ENCODE results near the gene PAIP2. TPM values are rescaled to one million over a fixed set of nuclear protein-coding genes. Genes with fewer than 3 reads are reported as not detected.
A peak's percentile ranks its signal among the peaks of the same experiment; 100 is the strongest.

Gene PAIP2
- total RNA-seq, 2 experiments from 2014 or later: 110 to 113 TPM

- no peak for TF ChIP-seq CTCF (IDR thresholded peaks at IDR 0.05)
- ChIA-PET CTCF (interaction anchor here (0.8 to 4.8 kb wide), 13 partner anchors 11 to 117 kb away, joined by 3 to 34 read pairs (median 4); partner anchors contain the start of genes PAIP2 and SPATA24), POLR2A (interaction anchor here (0.7 to 6.3 kb wide), 13 partner anchors 9 to 115 kb away, joined by 3 to 49 read pairs (median 4); partner anchors contain the start of genes MATR3, PAIP2, SLC23A1 and SPATA24)
- Mint-ChIP-seq H3K27ac (peak overlapping the region; percentile 98), H3K4me1 (ENCODE audit: low read depth) (peaks cover 43% of the 10 kb centered on the region), H3K4me3 (peak overlapping the region; percentile 96), H3K9me3 (no peaks in the 10 kb centered on the region), H3K27me3 (no peaks in the 10 kb centered on the region), H3K36me3 (ENCODE audit: low read depth) (peaks cover 31% of the 10 kb centered on the region)
- DNase-seq: peak; percentile 58
- intact Hi-C loops (cut with micrococcal nuclease): loop anchor here (5.0 kb wide), 2 partner anchors 49 to 94 kb away; partner anchors contain the start of gene PAIP2
- ATAC-seq: peak; percentile 1
Observed at GRCh38 chr5:139391570-139392323, 50.1 kb downstream of the PAIP2 start.

- Mint-ChIP-seq H3K36me3 (ENCODE audit: low read depth) (peaks cover 36% of the 10 kb centered on the region), H3K9me3 (no peaks in the 10 kb centered on the region), H3K4me1 (ENCODE audit: low read depth) (peaks cover 44% of the 10 kb centered on the region), H3K27me3 (no peaks in the 10 kb centered on the region), H3K27ac (peak overlapping the region; percentile 93), H3K4me3 (peak overlapping the region; percentile 96)
- ChIA-PET CTCF (interaction anchor here (0.6 to 4.8 kb wide), 10 partner anchors 10 to 121 kb away, joined by 3 to 34 read pairs (median 3); partner anchors contain the start of genes SPATA24 and STING1), POLR2A (interaction anchor here (0.7 to 4.4 kb wide), 6 partner anchors 10 to 102 kb away, joined by 3 to 28 read pairs (median 4); partner anchors contain the start of genes MATR3, SLC23A1 and SPATA24)
- ATAC-seq (no peak), DNase-seq (no peak)
- no peak for TF ChIP-seq CTCF (IDR thresholded peaks at IDR 0.05)
- intact Hi-C loops (cut with micrococcal nuclease): loop anchor here (5.0 kb wide), 2 partner anchors 50 to 95 kb away; partner anchors contain the start of gene PAIP2
Observed at GRCh38 chr5:139392324-139392677, 50.6 kb downstream of the PAIP2 start.

- Mint-ChIP-seq H3K27me3 (no peaks in the 10 kb centered on the region), H3K4me1 (ENCODE audit: low read depth) (peaks cover 43% of the 10 kb centered on the region), H3K9me3 (no peaks in the 10 kb centered on the region), H3K4me3 (peak overlapping the region; percentile 96), H3K36me3 (ENCODE audit: low read depth) (peaks cover 36% of the 10 kb centered on the region), H3K27ac (peak overlapping the region; percentile 93)
- intact Hi-C loops (cut with micrococcal nuclease): loop anchor here (5.0 kb wide), 2 partner anchors 51 to 96 kb away; partner anchors contain the start of gene PAIP2
- ChIA-PET CTCF (interaction anchor here (0.6 to 4.8 kb wide), 7 partner anchors 10 to 121 kb away, joined by 3 to 34 read pairs (median 3); partner anchors contain the start of genes SPATA24 and STING1), POLR2A (interaction anchor here (0.7 to 4.4 kb wide), 5 partner anchors 11 to 102 kb away, joined by 3 to 28 read pairs (median 5); partner anchors contain the start of genes MATR3, PAIP2 and SPATA24)
- peak; percentile 97 for TF ChIP-seq CTCF (IDR thresholded peaks at IDR 0.05)
- peak; percentile 94 for DNase-seq
- ATAC-seq: peak; percentile 69
Observed at GRCh38 chr5:139392678-139393496, 51.2 kb downstream of the PAIP2 start.

GRCh38 chr5:139393497-139394122 lies 52.0 kb downstream of the PAIP2 start:
- ChIA-PET POLR2A (interaction anchor here (1.3 to 4.4 kb wide), 4 partner anchors 22 to 100 kb away, joined by 5 to 28 read pairs (median 5); partner anchors contain the start of genes MATR3 and PAIP2), CTCF (interaction anchor here (1.0 to 4.8 kb wide), 5 partner anchors 9 to 120 kb away, joined by 3 to 34 read pairs (median 4); partner anchors contain the start of genes SPATA24 and STING1)
- Mint-ChIP-seq H3K27me3 (no peaks in the 10 kb centered on the region), H3K27ac (peak overlapping the region; percentile 93), H3K4me1 (ENCODE audit: low read depth) (peaks cover 37% of the 10 kb centered on the region), H3K4me3 (peak overlapping the region; percentile 96), H3K9me3 (no peaks in the 10 kb centered on the region), H3K36me3 (ENCODE audit: low read depth) (peaks cover 36% of the 10 kb centered on the region)
- peak; percentile 50 for DNase-seq
- intact Hi-C loops (cut with micrococcal nuclease): loop anchor here (5.0 kb wide), 2 partner anchors 51 to 96 kb away; partner anchors contain the start of gene PAIP2
- ATAC-seq: no peak
- TF ChIP-seq CTCF (IDR thresholded peaks at IDR 0.05): no peak

Measured in activated CD8-positive, alpha-beta T cell treated with anti-CD3 and anti-CD28 coated beads for 36 hours (primary cell).